HCEC 1CT (cell line): ENCODE data around the gene GLTP.
"Not testable (repeated sequence)": the region's sequence is repeated elsewhere in the genome, so short reads cannot be mapped to it uniquely, and the experiment has no call there.

Source experiments
- DNase-seq: peaks from one replicate; pipeline ENCODE4 v3.0.0-alpha.2; 2017

GLTP gene, protein sequence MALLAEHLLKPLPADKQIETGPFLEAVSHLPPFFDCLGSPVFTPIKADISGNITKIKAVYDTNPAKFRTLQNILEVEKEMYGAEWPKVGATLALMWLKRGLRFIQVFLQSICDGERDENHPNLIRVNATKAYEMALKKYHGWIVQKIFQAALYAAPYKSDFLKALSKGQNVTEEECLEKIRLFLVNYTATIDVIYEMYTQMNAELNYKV

GRCh38 chr12:109880043-109880931 lies at the start of gene GLTP:
Gene GLTP, minus strand, starts transcription at chr12:109880541. Its CDS starts 167 bp downstream, at chr12:109880374.
- peak; percentile 80 for DNase-seq

DNA sequence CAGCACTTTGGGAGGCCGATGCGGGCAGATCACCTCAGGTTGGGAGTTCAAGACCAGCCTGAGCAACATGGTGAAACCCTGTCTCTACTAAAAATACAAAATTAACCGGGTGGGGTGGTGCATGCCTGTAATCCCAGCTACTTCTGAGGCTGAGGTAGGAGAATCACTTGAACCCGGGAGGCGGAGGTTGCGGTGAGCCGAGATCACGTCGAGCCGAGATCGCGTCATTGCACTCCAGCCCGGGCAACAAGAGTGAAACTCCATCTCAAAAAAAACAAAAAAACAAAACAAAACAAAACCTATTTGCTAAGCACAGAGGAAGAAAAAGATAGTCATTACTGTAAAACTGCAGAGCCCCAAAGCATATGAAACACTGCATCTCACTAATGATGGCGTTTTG lies 49.0 kb upstream of the GLTP start:
- not testable (repeated sequence) for DNase-seq

- DNase-seq, result no peak
Measured at GRCh38 chr12:109928058-109928656, 47.8 kb upstream of the GLTP start.

DNA sequence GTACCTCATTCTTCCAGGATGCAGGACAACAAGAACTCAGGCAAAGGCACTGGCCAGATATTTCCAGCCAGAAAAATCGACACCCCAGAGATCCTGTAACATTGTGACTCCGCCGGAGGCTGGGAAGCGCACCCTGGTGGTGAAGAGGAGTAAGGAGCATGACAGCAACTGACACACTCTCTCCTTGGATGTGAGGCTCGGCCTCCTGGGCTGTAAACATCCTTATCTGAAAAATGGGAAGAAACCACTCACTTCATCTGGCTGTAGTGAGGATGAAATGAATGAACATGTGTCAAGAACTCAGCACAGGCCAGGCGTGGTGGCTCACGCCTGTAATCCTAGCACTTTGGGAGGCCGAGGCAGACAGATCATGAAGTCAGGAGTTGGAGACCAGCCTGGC lies 47.3 kb upstream of the GLTP start:
- DNase-seq, result peak; percentile 55

- no peak for DNase-seq
Measured at GRCh38 chr12:109926488-109927210, 46.3 kb upstream of the GLTP start.

DNA sequence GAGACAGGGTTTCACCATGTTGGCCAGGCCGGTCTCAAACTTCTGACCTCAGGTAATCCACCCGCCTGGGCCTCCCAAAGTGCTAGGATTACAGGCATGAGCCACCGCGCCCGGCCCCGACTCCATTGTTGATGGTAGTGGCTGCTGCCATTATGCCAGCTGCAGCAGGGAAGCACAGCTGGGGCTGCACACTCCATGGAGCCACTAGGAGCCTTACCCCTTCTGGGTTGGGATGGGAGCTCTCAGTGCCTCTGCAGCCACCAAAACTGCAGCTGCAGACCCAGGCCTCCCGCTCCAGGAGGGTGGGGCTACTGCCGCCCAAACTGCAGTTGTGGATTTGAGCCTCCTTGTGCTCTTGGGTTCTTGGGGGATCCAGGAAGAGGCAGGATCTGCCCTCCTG lies 45.7 kb upstream of the GLTP start:
- DNase-seq, result no peak

- DNase-seq, result no peak
Measured at GRCh38 chr12:109925185-109925840, 45.0 kb upstream of the GLTP start.

- no peak for DNase-seq
Measured at GRCh38 chr12:109923481-109924245, 43.3 kb upstream of the GLTP start.

DNA sequence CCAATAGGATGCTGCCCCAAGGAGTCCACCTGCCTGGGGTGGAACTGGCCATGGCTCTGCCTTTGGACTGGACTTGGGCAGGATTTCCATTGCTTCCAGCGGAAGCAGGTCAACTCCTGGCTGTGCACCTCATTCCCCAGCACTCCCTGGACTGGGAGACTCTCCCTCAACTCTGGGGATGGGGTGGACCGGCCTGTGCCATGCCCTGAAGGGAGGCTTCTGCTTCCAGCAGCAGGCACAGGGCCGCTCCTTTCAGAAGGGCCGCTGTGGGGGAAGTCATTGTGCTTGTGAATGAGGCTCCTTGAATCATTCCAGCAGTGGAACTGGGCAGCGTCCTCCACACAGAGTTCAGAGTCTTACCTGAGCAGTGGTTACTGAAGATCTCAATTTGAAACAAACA lies 42.7 kb upstream of the GLTP start:
- no peak for DNase-seq

DNA sequence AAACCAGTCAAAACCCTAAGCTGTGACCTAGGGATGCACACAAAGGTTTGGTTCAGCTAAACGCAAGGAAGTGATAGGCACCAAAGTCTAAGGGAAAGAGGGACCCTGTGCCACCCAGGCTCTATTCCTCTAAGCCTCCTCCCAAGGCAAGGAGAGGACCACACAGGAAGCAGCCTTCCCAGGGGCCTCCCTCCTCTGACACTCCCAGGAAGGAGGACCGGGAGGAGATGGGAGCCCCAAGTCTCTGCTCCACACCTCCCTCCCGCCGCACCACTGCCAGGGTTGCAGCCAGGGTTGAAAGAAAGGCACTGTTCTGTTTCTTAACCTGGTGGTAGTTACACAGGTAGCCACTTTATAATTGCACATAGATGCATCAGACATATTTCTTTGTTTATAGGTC lies 41.6 kb upstream of the GLTP start:
- DNase-seq, result no peak

DNA sequence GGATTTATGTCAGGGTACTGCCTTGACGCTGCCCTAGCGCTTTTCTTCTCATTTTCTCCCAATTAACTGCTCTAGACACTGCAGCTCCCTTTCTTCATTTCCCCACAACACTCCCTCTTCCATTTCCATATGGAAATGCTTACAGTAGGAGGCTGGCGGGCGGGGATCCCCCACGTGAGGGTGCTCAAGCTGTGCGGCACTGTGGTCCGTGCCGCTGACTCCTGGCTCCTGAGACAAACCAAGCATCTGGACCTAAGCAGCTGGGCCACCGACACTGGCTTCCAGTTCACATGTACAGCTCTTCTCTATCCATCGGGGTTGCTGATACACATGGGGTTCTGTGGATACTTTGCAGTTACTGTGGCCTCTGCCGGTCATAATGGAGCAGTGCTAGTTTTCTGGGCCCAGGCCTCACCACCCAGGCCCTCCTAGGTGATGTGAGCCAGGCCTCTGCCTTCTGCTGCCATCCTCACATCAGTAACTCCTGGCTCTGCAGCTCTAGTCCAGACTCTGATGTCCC lies 40.0 kb upstream of the GLTP start:
- no peak for DNase-seq

GRCh38 chr12:109919456-109919855 lies 39.1 kb upstream of the GLTP start:
- no peak for DNase-seq

DNA sequence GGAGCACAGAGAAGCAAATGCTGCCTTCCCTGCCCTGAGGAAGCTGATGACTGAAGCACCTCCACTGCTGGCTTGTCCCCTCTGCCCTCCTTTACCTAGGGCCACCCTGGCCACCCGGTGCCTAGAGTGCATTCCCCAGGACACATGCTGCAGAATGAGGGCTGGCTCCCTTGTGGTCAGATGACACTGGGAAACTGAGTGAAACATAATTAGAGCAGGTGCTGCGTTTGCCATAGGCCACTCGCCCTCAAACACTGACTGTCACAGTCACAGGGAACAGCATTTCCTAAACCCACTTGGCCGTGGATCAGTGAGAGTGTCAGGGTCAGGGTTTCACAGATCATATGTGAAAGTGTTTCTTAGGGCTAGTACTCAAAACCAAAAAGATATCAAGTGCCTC lies 35.7 kb upstream of the GLTP start:
- no peak for DNase-seq

- no peak for DNase-seq
Measured at GRCh38 chr12:109915171-109916040, 35.1 kb upstream of the GLTP start.

- DNase-seq, result no peak
Measured at GRCh38 chr12:109914461-109914860, 34.1 kb upstream of the GLTP start.

DNA sequence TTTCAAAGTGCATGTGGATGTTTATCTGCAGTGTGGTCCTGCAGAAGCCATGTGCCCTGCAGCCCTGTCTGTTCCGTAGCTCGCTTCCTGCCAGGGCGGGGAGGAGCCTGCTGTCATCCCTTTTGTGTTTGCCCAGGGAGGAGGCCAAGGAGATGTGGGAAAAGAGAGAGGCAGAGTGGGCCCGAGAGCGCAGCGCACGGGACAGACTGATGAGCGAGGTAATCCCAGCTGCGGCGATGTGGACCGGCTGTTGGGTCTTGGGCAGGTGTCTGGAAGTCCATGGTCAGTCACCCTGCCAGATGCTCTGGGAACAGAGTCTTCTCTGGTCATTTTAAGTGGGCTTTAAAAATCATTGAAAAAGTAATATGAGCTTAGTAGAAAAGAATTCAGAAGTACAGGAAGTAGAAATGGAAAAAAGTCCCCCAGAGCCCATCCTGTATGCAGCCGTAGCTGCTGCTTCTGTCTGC lies 32.5 kb upstream of the GLTP start:
- no peak for DNase-seq

DNA sequence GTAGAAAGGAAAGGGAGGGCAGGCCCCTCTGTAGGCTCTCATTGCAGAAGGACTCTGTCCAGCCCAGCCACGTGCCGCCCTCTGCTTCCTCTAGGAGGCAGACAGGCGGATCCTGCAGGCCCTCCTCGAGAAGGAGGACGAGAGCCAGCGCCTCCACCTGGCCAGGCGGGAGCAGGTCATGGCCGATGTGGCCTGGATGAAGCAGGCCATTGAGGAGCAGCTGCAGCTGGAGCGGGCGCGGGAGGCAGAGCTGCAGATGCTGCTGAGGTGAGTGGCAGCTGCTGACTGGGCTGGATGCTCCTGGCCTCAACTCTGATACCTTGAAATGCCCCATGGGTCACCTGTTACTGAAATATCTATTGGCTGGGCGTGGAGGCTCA lies 30.6 kb upstream of the GLTP start:
- DNase-seq, result peak; percentile 58

GRCh38 chr12:109910254-109910968 lies 30.1 kb upstream of the GLTP start:
- DNase-seq, result no peak

DNA sequence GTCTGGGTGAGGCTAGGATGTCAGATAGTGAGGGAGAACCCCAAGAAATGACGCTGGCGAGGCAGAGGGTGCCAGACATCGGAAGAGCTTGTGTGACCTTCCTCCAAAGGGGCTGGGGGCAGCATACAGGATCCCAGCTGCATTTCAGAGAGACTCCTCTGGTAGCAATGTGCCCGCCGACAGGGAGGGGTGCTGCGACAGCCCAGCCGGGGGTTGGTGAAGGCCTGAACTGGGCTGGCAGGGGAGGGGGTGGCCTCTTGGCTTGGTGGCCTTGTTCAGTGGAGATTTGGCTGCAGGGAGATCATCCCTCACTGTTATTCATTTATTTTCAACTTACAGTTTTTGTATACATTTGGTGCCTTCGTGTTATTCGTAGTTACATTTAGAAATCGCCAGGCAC lies 25.0 kb upstream of the GLTP start:
- DNase-seq, result no peak

DNA sequence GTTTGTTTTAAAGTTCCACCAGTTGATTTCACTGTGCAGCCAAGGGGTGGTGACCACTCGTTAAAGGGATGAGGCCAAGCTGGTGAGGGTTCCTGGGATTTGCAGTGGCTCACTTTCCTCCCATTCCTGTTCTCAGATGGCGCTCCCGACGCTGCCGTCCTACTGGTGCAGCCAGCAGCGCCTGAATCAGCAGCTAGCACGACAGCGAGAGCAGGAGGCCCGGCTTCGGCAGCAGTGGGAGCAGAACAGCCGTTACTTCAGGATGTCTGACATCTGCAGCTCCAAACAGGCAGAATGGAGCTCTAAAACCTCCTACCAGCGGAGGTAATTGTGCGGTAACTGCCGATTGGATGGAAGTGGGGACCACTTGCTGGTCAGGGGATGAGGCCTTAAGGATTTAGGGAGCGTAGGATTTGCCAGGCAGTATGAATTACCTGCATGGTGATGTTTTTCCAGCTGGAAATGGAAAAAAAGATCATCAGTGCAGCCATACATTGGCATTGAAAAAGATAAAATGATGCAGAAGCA lies 22.6 kb upstream of the GLTP start:
- no peak for DNase-seq
